Measurements from ENCODE around the gene EFCAB6. TPM values are rescaled to one million over a fixed set of nuclear protein-coding genes. Genes with fewer than 3 reads are reported as not detected.

EFCAB6 gene
- total RNA-seq, 1 donor from 2014 or later: 1.8 TPM

DNA sequence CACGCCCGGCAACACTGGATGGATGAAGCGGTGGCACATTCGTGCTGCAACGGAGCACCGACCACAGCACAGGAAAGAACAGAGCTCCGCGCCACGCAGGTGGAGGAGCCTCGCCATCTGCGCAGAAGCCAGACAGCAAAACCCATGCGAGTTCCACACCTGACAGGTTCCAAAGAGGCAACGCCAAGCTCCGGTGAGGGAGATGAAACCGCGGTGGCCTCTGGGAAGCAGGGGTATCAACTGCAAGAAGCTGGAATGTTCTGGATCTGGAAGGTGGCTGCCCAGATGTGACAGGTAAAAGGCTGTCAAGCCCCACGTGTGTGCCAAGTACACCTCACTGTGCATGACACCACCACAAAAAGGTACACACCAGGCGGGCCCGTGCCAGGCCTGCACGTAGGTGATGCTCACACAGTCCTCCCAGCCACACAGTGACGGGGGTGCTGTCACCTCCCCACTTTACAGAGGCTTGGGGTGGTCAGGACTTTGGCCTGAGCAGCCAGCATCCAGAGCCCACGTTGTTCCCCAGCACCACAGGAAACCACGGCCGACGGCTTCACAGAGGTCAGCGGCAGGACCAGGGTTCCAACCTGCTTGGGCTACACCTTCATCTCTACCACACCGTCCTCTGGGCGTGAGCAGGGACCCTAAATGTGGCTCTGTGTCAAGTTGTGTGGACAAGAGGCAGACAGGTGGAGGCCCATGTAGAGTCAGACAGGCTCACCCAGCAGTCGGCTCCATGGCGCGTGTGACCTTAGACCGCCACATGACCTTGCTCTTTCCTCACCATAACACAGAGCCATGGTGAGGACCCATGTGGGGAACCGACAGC lies 19.7 kb upstream of the EFCAB6 start:
- H3K36me3 ChIP-seq: no peaks in the 10 kb centered on the region
- TF ChIP-seq, protein P1, sequence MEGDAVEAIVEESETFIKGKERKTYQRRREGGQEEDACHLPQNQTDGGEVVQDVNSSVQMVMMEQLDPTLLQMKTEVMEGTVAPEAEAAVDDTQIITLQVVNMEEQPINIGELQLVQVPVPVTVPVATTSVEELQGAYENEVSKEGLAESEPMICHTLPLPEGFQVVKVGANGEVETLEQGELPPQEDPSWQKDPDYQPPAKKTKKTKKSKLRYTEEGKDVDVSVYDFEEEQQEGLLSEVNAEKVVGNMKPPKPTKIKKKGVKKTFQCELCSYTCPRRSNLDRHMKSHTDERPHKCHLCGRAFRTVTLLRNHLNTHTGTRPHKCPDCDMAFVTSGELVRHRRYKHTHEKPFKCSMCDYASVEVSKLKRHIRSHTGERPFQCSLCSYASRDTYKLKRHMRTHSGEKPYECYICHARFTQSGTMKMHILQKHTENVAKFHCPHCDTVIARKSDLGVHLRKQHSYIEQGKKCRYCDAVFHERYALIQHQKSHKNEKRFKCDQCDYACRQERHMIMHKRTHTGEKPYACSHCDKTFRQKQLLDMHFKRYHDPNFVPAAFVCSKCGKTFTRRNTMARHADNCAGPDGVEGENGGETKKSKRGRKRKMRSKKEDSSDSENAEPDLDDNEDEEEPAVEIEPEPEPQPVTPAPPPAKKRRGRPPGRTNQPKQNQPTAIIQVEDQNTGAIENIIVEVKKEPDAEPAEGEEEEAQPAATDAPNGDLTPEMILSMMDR (IDR thresholded peaks at IDR 0.05; ENCODE audit: borderline replicate concordance): no peak
- peaks cover 38% of the 10 kb centered on the region for H3K4me1 ChIP-seq
- H3K9me3 ChIP-seq (replicated peaks): no peaks in the 10 kb centered on the region
- peaks cover 8% of the 10 kb centered on the region for H3K27me3 ChIP-seq (ENCODE audit: low read depth)
- intact Hi-C loops (cut with micrococcal nuclease): no loop called here
- H3K4me3 ChIP-seq: no peak overlapping the region
- no peak overlapping the region for H3K27ac ChIP-seq (replicated peaks)
- DNase-seq: no peak

DNA sequence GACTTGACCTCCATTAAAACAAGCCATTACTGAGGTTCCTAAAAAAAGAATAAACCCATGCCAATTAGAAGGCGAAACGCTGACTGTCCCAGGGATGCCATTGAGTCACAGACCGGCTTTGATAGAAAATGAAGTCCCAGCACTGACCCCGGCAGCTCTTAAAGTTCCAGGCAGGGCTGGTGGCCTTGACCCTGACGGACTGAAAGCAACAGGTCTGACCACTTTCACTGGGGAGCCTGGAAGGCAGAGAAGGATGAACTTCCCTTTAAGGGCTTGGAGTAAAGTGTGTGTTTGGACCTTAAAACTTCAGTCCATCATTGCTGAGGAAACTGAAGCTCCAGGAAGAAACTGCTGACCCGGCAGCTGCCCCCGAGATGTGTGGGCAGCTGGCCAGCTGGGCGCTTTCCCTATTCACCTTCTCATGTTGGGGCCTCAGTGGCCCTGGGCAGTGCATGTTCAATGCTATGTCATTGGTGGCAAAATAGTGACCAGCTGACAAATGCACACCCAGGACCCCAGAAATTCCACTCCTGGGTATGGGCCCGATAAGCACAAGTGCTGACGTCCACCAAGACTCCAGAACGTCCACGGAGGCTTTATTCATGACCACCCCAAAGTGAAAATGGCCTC lies 18.9 kb upstream of the EFCAB6 start:
- TF ChIP-seq, protein P1 (IDR thresholded peaks at IDR 0.05; ENCODE audit: borderline replicate concordance): no peak
- Histone ChIP-seq H3K36me3 (no peaks in the 10 kb centered on the region), H3K4me3 (no peak overlapping the region), H3K9me3 (replicated peaks) (no peaks in the 10 kb centered on the region), H3K4me1 (peaks cover 38% of the 10 kb centered on the region), H3K27ac (replicated peaks) (peak overlapping the region; percentile 90), H3K27me3 (ENCODE audit: low read depth) (peaks cover 8% of the 10 kb centered on the region)
- intact Hi-C loops (cut with micrococcal nuclease): no loop called here
- DNase-seq: no peak

DNA sequence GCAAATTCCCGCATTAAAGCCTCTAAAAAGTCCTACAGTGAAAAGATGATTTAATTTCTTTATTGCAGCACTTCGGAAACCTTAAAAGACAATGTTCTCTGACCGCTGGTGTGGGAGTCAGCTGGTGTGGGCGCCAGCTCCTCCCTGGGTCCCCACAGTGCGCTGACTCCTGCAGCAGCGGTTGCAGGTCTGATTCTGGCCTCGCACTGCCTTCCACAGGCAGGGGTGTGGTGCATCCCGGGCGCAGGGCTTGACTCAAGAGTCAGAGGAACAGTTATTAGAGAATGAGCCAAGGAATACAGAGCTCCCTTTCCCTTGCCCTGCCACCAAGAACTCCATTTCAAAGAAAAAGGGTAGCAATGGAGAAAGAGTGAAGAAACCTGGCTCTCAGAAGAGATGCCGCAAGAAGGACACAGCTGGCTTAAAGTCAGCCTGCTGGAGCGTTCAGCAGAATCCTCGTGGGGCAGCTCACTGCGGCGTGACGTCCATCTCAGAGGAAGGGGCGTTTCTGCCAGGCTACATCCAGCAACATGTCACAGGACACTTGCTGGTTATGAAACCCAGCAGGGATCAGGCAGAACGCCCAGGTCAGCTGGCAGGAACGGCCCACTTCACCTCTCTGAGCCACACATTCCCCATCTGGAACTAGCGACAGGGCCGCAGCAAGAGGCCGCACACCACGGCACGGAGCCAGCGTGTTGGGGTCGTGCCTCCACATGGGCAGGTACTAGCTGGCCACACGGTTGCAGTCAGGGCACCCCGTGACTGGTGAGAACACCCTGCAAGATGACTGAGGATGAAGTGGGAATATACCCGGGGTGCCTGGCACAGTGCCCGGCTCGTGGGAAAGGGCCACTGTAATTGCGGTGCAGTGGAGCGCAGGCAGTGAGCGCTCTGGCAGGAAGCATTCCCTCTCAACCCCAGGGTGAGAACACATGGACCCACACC lies 18.1 kb upstream of the EFCAB6 start:
- intact Hi-C loops (cut with micrococcal nuclease): no loop called here
- DNase-seq: peak; percentile 87
- Histone ChIP-seq H3K36me3 (no peaks in the 10 kb centered on the region), H3K27ac (replicated peaks) (peak overlapping the region; percentile 90), H3K9me3 (replicated peaks) (no peaks in the 10 kb centered on the region), H3K4me1 (peaks cover 38% of the 10 kb centered on the region), H3K4me3 (peak overlapping the region; percentile 35), H3K27me3 (ENCODE audit: low read depth) (peaks cover 8% of the 10 kb centered on the region)
- TF ChIP-seq, protein P1 (IDR thresholded peaks at IDR 0.05; ENCODE audit: borderline replicate concordance): no peak

DNA sequence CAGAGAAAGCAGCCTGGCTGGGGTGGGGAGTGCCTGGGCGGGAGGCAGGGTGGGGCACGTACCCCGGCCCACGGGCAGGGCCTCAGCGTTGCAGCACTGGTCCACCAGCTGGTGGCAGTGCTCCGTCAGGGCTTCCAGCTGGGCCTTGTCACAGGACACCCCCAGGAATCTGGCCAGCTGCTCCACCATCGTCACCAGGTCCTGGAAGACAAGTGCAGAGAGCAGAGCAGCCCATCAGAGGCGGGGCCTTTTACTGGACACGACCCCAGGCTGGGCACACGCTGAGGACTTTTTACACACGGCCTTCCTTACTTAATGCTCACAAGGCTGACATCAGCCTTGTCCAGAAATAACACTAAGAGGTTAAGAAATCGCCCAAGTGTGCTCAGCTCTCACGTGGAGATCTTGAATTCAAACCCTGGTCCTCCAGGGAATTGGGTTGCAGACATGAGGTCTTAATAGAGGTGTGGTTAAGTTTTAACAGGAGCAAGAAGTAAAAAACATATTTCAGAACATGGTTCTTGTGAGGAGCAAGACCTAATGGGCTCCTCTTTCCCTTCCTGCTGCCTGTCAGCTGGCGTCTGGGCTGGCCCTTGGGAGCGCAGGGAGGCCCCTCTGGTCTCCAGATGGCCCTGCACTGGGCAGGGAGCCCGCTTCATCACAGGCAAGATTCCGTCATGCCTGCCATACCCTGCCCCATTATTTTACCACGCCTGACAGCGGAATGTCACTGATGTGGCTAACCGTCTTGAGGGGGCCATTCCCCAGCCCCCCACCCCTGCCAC lies 17.1 kb upstream of the EFCAB6 start:
- peak; percentile 88 for DNase-seq
- TF ChIP-seq, protein P1 (IDR thresholded peaks at IDR 0.05; ENCODE audit: borderline replicate concordance): peak; percentile 61
- peak overlapping the region; percentile 35 for H3K4me3 ChIP-seq
- no peaks in the 10 kb centered on the region for H3K36me3 ChIP-seq
- peak overlapping the region; percentile 90 for H3K27ac ChIP-seq (replicated peaks)
- H3K9me3 ChIP-seq (replicated peaks): no peaks in the 10 kb centered on the region
- intact Hi-C loops (cut with micrococcal nuclease): no loop called here
- peaks cover 38% of the 10 kb centered on the region for H3K4me1 ChIP-seq
- peaks cover 16% of the 10 kb centered on the region for H3K27me3 ChIP-seq (ENCODE audit: low read depth)

DNA sequence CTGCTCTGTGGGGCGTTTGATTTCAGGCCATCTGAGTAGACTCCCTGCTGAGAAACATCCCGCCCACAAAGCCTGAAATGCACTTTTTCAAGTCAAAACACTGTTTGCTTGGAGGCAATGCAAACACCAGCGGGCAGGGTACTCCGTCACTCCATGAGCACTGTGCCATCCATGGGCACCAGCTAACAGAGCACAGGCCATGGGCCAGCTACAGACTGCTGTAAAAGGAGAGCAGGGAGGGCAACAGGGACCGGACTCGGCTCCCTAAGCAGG lies 16.6 kb upstream of the EFCAB6 start:
- Histone ChIP-seq H3K9me3 (replicated peaks) (no peaks in the 10 kb centered on the region), H3K27ac (replicated peaks) (peak overlapping the region; percentile 90), H3K4me3 (no peak overlapping the region), H3K36me3 (no peaks in the 10 kb centered on the region), H3K4me1 (peaks cover 34% of the 10 kb centered on the region), H3K27me3 (ENCODE audit: low read depth) (peaks cover 18% of the 10 kb centered on the region)
- intact Hi-C loops (cut with micrococcal nuclease): no loop called here
- TF ChIP-seq, protein P1 (IDR thresholded peaks at IDR 0.05; ENCODE audit: borderline replicate concordance): no peak
- no peak for DNase-seq
